Measurements from ENCODE around the gene LBX2. TPM values are rescaled to one million over a fixed set of nuclear protein-coding genes. Genes with fewer than 3 reads are reported as not detected.
A peak's percentile ranks its signal among the peaks of the same experiment; 100 is the strongest.

LBX2 gene
- total RNA-seq, 1 experiment from 2014 or later = 10.1 TPM

GRCh38 chr2:74529357-74530238 lies 30.2 kb upstream of the LBX2 start, which contains the start of the genes AUP1 and HTRA2:
Gene AUP1, minus strand, starts transcription at chr2:74529706. Its CDS starts 77 bp downstream, at chr2:74529629.
Gene HTRA2, plus strand, starts transcription at chr2:74529933. Its CDS starts 74 bp downstream, at chr2:74530007.
- intact Hi-C loops (cut with micrococcal nuclease) = loop anchor here (1.0 to 5.0 kb wide), 4 partner anchors 23 to 277 kb away; partner anchors contain the start of gene TTC31
- Histone ChIP-seq H3K4me3 (replicated peaks in 1 of 2; ENCODE audit: low read depth in 1 of 2, low read length in 2 of 2) (peak within 1 kb of the TSS; percentile 98 to 100), H3K36me3 (ENCODE audit: control insufficient read depth in 1 of 2, insufficient read depth in 2 of 2, low read length in 2 of 2) (peaks cover 18 to 27% of the 10 kb centered on the region in 2 experiments), H3K27ac (ENCODE audit: low read depth, low read length) (peak within 1 kb of the TSS; percentile 94), H3K27me3 (ENCODE audit: insufficient read depth, low read length) (no peaks in the 10 kb centered on the region), H2AFZ (ENCODE audit: low read depth, low read length, poor library complexity, severe bottlenecking) (no peak within 1 kb of the TSS), H3K9me2 (ENCODE audit: insufficient read depth) (no peaks in the 10 kb centered on the region), H3K9ac (ENCODE audit: low read length) (peak within 1 kb of the TSS; percentile 98), H3K4me2 (ENCODE audit: low read length) (peak within 1 kb of the TSS; percentile 86), H3K4me1 (ENCODE audit: control insufficient read depth in 1 of 2, insufficient read depth in 2 of 2, low read length in 2 of 2) (peaks cover 14 to 30% of the 10 kb centered on the region in 2 experiments), H3K79me2 (ENCODE audit: insufficient read depth, low read length) (peaks cover 42% of the 10 kb centered on the region), H3K9me3 (ENCODE audit: control insufficient read depth in 1 of 2, insufficient read depth in 1 of 2, low read depth in 1 of 2, low read length in 2 of 2) (no peaks in the 10 kb centered on the region), H4K20me1 (ENCODE audit: insufficient read depth) (no peaks in the 10 kb centered on the region)
- ChIA-PET CTCF (interaction anchor here (1.0 to 1.3 kb wide), 2 partner anchors 16 to 72 kb away, joined by 3 to 5 read pairs; partner anchors contain the start of gene WBP1), RAD21 (ENCODE audit: low non-redundant PET in 1 of 2, low total read pairs in 2 of 2, uncharacterized antibody in 2 of 2, unreplicated experiment in 2 of 2) (interaction anchor here (0.8 to 1.0 kb wide), 2 partner anchors 47 to 57 kb away, joined by 3 read pairs; partner anchors contain the start of genes CCDC142 (in 1 of the 2), MRPL53 (in 1 of the 2) and TTC31 (in 1 of the 2)), POLR2A (interaction anchor here (1.0 to 1.4 kb wide), 3 partner anchors 22 to 57 kb away, joined by 3 to 7 read pairs (median 3); partner anchors contain the start of genes MRPL53 and PCGF1)
- BruUV-seq (replicated peaks) = no TSS peak
- DNase-seq (ENCODE audit: low read depth, low spot score) (peak; percentile 98), ATAC-seq (peak; percentile 92)
- TF ChIP-seq YY1 (IDR thresholded peaks at IDR 0.05; ENCODE audit: extremely low read depth, insufficient replicate concordance, low read depth, low read length) (peak; percentile 95), CEBPB (IDR thresholded peaks at IDR 0.05; ENCODE audit: low read depth) (no peak), POLR2AphosphoS5 (IDR thresholded peaks at IDR 0.05; ENCODE audit: low read depth, low read length) (peak; percentile 95), POLR2A (IDR thresholded peaks at IDR 0.05; ENCODE audit: borderline replicate concordance, extremely low read depth, insufficient read depth, insufficient read length) (peak; percentile 66), EZH2phosphoT487 (IDR thresholded peaks at IDR 0.05; ENCODE audit: borderline replicate concordance) (no peak), CBX3 (IDR thresholded peaks at IDR 0.05; ENCODE audit: low read depth) (no peak), MAX (IDR thresholded peaks at IDR 0.05) (no peak), ZFX (IDR thresholded peaks at IDR 0.05) (peak; percentile 70; the same call in 1 of the 2 replicates), TCF7L2 (IDR thresholded peaks at IDR 0.05; ENCODE audit: borderline replicate concordance, extremely low read depth, insufficient read depth, insufficient read length) (peak; percentile 94)
